ENCODE measurements around the gene KCMF1.

KCMF1 gene

DNA sequence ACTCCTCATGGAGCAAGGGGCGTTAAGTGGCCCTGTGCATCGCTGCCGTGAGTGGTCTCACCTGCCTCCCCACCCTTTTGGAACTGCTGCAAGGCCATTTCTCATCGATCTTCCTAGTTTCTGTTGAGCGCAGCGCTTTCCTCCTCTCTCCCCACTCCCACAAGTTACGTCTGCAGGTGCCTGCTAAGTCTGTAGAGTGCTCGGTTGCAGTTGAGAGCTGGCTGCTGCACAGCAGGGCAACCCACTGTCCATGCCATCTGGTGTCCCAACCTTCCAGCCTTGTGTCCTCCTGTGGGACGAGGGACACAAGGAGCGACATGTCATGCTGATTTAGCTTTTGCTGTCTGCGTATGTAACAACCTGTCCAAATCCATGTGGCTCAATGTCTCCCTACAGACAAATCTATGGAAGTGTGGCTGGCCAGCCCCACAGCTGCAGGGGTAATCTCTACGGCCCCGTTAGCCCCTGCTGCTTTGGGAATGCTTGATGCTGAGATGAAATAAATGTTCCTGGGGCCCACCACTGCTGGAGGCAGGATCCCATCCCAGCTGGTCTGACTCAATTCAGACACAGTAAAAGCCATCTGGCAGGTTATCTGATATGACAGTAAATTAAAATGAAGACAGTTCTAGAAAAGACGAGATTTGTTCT lies 94.1 kb downstream of the KCMF1 start:
- DNase-seq (ENCODE audit: low read depth in 1 of 2, low spot score in 1 of 2): no peak
- no peak for TF ChIP-seq JUND (IDR thresholded peaks at IDR 0.05; ENCODE audit: low read depth)
- in situ Hi-C loops (cut with HindIII; ENCODE audit: low pct_unique_long_range_greater_than_20kb, low sequenced_read_pairs): no loop called here

GRCh38 chr2:85066006-85066740 lies 95.2 kb downstream of the KCMF1 start:
- no peak for DNase-seq (ENCODE audit: low read depth in 1 of 2, low spot score in 1 of 2)
- in situ Hi-C loops (cut with HindIII; ENCODE audit: low pct_unique_long_range_greater_than_20kb, low sequenced_read_pairs): no loop called here
- no peak for TF ChIP-seq JUND (IDR thresholded peaks at IDR 0.05; ENCODE audit: low read depth)

DNA sequence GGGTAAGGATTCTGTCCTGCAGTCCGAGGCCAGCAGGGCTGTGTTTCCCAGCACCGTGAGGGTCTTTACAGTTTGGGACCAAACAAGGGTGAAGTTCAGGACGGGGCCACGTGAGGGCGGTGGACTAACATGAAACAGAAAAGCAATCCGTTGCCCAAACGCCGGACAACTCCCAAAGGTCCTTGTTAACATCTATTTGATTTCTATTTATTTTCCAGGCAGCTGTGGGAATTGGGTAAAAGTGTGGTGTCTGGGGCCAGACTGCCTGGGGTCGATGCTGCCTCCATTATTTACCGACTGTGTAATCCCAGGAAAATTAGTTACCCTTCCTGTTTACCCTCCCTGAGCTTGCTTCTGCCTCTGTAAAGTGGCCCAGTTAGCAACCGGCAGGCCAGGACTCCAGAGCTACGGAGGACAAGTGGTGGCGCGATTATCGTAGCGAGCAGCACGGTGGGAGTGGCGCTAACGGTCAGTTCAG lies 96.0 kb downstream of the KCMF1 start:
- TF ChIP-seq JUND (IDR thresholded peaks at IDR 0.05; ENCODE audit: low read depth): no peak
- peak; percentile 16 to 73 for DNase-seq (ENCODE audit: low read depth in 1 of 2, low spot score in 1 of 2)
- in situ Hi-C loops (cut with HindIII; ENCODE audit: low pct_unique_long_range_greater_than_20kb, low sequenced_read_pairs): no loop called here

DNA sequence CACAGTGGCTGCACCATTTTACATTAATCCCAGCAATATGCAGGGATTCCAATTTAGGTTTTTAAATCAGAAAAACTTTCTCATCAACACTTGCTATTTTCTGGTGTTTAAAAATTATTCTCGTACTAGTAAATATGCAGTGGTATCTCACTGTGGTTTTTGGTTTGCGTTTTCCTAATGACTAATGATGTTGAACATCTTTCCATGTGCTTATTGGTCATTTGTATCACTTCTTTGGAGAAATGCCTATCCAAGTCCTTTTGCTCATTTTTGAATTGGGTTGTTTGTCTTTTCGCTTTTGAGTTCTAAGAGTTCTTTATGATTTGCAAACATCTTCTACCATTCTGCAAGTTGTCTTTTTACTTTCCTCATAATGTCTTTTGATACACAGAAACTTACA lies 100.1 kb downstream of the KCMF1 start:
- in situ Hi-C loops (cut with HindIII; ENCODE audit: low pct_unique_long_range_greater_than_20kb, low sequenced_read_pairs): no loop called here
- no peak for DNase-seq (ENCODE audit: low read depth in 1 of 2, low spot score in 1 of 2)
- no peak for TF ChIP-seq JUND (IDR thresholded peaks at IDR 0.05; ENCODE audit: low read depth)

DNA sequence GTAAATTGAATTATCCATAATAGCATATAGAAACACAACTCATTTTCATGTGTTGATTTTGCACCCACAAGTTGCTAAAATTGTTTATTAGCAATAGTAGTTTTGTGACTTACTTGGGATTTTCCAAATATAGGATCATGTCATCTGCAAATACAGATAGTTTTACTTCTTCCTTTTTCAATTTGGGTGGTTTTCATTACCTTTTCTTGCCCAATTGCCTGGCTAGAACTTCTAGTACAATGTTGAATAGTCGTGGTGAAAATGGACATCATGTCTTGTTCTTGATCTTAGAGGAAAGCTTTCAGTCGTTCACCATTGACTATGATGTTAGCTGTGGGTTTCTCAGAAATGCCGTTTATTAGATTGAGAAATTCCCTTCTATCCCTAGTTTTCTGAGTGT lies 102.1 kb downstream of the KCMF1 start:
- DNase-seq (ENCODE audit: low read depth in 1 of 2, low spot score in 1 of 2): no peak
- in situ Hi-C loops (cut with HindIII; ENCODE audit: low pct_unique_long_range_greater_than_20kb, low sequenced_read_pairs): no loop called here
- TF ChIP-seq JUND (IDR thresholded peaks at IDR 0.05; ENCODE audit: low read depth): no peak

GRCh38 chr2:85076618-85077274 lies 105.8 kb downstream of the KCMF1 start:
- no peak for TF ChIP-seq JUND (IDR thresholded peaks at IDR 0.05; ENCODE audit: low read depth)
- no peak for DNase-seq (ENCODE audit: low read depth in 1 of 2, low spot score in 1 of 2)
- in situ Hi-C loops (cut with HindIII; ENCODE audit: low pct_unique_long_range_greater_than_20kb, low sequenced_read_pairs): no loop called here

GRCh38 chr2:85077859-85078419 lies 107.0 kb downstream of the KCMF1 start:
- DNase-seq (ENCODE audit: low read depth in 1 of 2, low spot score in 1 of 2): no peak
- in situ Hi-C loops (cut with HindIII; ENCODE audit: low pct_unique_long_range_greater_than_20kb, low sequenced_read_pairs): no loop called here
- no peak for TF ChIP-seq JUND (IDR thresholded peaks at IDR 0.05; ENCODE audit: low read depth)

DNA sequence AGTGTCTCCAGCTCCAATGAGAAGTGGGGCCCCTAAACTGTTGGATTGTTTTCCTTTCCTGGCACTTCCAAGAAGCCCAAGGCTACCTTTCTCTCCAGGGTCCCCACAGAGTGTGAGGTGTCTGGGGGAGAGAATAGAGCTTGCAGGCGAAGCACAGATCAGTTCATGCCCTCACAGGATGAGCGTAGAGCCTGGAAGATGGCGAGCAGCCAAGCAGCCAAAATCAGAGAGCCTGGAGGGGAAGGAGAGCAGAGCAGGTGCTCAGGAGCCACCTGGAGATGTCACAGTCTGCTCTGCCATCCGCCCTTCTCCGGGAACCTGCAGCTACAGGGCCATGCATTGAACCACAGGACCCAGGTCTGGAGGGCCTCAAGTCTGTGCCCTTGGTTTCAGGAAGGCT lies 107.6 kb downstream of the KCMF1 start:
- TF ChIP-seq JUND (IDR thresholded peaks at IDR 0.05; ENCODE audit: low read depth): no peak
- no peak for DNase-seq (ENCODE audit: low read depth in 1 of 2, low spot score in 1 of 2)
- in situ Hi-C loops (cut with HindIII; ENCODE audit: low pct_unique_long_range_greater_than_20kb, low sequenced_read_pairs): no loop called here

- DNase-seq (ENCODE audit: low read depth in 1 of 2, low spot score in 1 of 2): no peak
- no peak for TF ChIP-seq JUND (IDR thresholded peaks at IDR 0.05; ENCODE audit: low read depth)
- in situ Hi-C loops (cut with HindIII; ENCODE audit: low pct_unique_long_range_greater_than_20kb, low sequenced_read_pairs): no loop called here
Observed at GRCh38 chr2:85083092-85083491, 112.1 kb downstream of the KCMF1 start.

DNA sequence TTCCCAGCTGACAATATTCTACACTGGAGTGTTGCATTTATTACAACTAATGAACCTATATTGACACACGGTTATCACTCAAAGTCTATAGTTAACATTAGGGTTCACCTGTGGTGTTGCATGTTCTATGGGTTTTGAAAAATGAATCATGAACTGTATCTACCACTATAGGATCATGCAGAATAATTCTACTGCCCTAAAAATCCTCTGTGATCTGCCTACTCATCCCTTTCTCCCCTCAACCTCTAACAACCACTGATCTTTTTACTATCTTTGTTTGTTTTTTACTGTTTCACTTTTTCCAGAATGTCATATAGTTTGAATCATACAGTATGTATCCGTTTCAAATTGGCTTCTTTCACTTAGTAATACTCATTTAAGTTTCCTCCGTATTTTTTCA lies 114.6 kb downstream of the KCMF1 start:
- no peak for DNase-seq (ENCODE audit: low read depth in 1 of 2, low spot score in 1 of 2)
- in situ Hi-C loops (cut with HindIII; ENCODE audit: low pct_unique_long_range_greater_than_20kb, low sequenced_read_pairs): no loop called here
- TF ChIP-seq JUND (IDR thresholded peaks at IDR 0.05; ENCODE audit: low read depth): no peak

- TF ChIP-seq JUND (IDR thresholded peaks at IDR 0.05; ENCODE audit: low read depth): no peak
- DNase-seq (ENCODE audit: low read depth in 1 of 2, low spot score in 1 of 2): no peak
- in situ Hi-C loops (cut with HindIII; ENCODE audit: low pct_unique_long_range_greater_than_20kb, low sequenced_read_pairs): no loop called here
Observed at GRCh38 chr2:85087541-85087940, 116.6 kb downstream of the KCMF1 start.

- no peak for TF ChIP-seq JUND (IDR thresholded peaks at IDR 0.05; ENCODE audit: low read depth)
- in situ Hi-C loops (cut with HindIII; ENCODE audit: low pct_unique_long_range_greater_than_20kb, low sequenced_read_pairs): no loop called here
- no peak for DNase-seq (ENCODE audit: low read depth in 1 of 2, low spot score in 1 of 2)
Observed at GRCh38 chr2:85088921-85089320, 118.0 kb downstream of the KCMF1 start.

DNA sequence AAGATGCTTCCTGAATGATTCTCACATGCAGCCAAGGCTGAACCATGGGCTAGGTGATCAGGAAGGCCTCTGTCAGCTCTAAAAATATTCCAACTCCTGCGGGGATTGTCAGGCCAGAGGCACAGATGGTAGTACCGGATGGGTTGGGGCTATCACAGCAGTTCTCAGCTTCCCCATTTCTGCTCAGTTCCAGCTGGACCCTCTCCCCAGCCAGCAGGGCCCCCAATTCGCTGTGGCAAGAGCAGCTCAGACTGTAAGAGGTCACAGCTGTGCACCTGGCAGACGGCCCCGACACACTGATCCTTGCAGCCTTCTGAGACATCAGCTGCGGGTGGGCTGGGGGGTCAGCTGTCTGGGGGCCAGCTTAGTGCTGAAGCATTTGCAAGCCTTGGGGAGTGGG lies 118.6 kb downstream of the KCMF1 start:
- in situ Hi-C loops (cut with HindIII; ENCODE audit: low pct_unique_long_range_greater_than_20kb, low sequenced_read_pairs): no loop called here
- no peak for DNase-seq (ENCODE audit: low read depth in 1 of 2, low spot score in 1 of 2)
- TF ChIP-seq JUND (IDR thresholded peaks at IDR 0.05; ENCODE audit: low read depth): no peak

All from T47D (cell line).